ENCODE results near the gene DUSP2.
A peak's percentile ranks its signal among the peaks of the same experiment; 100 is the strongest.
"Not testable (repeated sequence)": the region's sequence is repeated elsewhere in the genome, so short reads cannot be mapped to it uniquely, and the experiment has no call there.

Gene DUSP2

DNA sequence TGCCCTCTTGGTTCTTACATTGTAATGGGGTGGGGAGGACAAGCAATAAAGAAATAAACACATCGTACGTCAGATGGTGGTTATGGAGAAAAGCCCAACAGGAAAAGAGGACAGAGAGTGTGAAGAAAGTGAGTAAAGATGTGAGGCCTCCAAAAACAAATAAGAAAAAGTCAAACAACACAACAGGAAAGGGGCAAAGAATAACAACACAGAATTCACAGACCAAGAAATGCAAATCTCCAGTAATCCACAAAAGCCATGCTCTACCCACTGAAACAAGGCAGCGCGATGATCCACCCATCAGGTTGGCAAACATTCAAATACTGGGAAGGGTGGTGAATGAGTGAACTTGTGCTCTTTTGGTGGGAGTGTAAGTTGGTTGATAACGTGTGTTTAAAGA is 16.7 kb upstream of the DUSP2 start:
- DNase-seq, result peak in 1 of 2 donors; percentile 53

- not testable (repeated sequence) for DNase-seq
Measured at GRCh38 chr2:96160366-96160765, 15.1 kb upstream of the DUSP2 start.

GRCh38 chr2:96159084-96159830 is 14.0 kb upstream of the DUSP2 start:
- DNase-seq, result peak; percentile 43 to 51

DNA sequence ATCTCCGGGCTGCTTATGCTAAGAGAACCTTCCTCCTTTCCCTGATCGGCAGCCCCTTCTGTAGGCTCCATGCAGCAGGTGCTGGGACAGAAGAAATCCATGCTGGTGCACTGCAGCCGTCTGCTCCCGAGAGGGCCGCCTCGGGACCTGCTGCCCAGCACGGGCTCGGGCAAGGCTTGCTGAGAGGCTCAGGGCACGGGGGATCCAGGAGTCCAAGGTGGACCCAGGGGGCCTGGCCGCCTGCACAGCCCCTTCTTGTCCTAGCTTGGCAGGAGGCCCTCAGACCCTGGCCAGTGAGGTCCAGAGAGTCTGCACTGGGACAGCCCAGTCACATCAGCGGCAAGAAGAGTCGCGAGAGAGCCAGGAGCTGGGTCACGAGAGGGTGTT is 13.3 kb upstream of the DUSP2 start:
- DNase-seq, result no peak

- peak; percentile 67 to 74 for DNase-seq
Measured at GRCh38 chr2:96157649-96158553, 12.7 kb upstream of the DUSP2 start.

DNA sequence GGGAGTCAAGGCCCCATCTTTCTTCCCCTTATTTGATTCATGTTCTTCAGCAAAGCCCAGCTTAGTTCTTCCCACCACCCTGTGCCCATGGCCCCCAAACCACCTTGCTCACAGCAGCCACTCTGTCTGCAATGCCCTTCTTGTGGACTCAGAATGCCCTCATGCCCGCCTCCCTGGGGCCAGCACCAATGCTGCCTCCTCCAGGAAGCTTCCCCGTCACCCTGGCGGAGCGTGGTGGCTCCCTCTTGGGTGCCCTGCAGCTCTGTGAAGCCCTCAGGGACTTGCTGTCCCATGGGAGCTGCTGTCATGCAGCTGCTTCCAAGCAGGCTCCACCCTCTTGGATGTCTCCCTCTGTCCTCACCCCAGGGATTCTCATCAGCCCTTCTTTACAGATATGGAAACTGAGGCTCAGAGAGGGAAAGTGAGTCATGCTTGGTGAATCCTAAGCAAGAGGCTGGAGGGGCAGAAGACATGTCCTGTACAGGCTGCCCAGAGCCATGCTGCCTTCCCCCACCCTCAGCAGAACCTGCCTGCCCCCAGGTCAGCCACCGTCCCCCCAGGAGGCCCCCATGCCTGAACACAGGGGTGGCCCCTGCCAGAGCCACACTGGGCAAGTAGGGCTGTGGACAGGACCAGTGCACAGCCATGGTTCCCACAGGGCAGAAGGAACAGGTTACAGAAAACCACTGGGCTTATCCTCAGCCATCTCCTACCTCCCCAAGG is 11.8 kb upstream of the DUSP2 start:
- no peak for DNase-seq

GRCh38 chr2:96156011-96156820 is 11.0 kb upstream of the DUSP2 start:
- peak; percentile 47 to 66 for DNase-seq

- DNase-seq, result no peak
Measured at GRCh38 chr2:96154506-96155380, 9.5 kb upstream of the DUSP2 start.

GRCh38 chr2:96153991-96154431 is 8.8 kb upstream of the DUSP2 start:
- no peak for DNase-seq

DNA sequence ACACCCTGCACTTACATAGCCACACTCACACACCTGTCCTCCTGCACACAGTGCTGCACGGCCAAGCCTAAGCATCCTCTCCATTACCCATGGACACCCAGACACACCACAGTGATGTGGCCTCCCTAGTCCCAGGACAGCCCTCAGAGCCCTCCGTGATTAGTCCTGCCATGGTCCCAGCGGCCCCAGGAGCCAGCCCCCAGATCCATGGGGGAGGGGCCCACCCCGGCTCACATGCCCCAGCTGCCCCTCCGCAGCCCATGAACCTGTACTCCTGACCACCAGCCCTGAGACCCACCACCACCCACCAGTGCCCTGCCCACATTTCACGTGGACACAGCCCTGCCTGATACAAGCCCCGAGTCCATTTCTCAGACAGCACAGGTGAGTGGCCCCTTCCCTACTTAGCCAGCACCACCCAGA is 8.1 kb upstream of the DUSP2 start:
- DNase-seq, result no peak

DNA sequence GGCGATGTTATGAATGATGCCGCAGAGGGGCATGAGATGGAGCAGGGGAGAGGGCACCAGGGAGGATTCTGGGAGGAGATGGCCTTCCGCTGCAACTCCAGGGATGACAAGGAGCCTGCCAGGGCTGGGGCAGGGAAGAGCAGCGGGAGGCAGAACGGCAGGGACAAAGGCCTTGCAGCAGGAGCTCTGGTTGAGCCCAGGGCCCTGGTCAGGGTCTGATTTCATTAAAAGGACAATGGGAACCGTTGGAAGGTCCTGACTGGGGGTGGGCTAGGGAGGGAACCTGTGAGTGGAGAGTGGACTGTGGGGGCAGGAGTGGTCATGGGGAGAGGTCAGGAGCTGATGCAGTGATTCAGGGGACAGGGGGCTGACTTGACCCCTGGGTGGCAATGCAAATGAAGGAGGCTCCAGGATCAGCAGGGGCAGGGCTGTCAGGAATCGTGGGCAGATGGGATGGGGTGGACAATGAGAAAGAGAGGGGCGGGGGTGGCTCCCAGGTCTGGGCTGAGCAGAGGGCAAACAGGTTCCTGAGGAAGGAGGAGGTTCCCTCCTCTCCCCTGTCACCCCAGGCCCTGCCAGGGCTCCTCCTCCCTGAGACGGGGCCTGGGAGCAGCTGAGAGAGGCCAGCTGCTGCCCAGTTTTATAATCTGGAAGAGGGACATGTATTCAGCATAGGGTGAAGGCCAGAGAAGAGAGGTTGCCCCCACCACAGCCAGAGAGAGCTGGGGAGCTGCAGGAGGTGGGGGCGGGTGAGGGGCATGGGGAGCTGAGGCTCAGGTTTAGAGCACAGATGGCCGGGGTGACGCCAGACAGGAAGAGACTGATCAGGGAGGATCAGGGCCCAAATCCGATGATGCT is 7.3 kb upstream of the DUSP2 start:
- no peak for DNase-seq

GRCh38 chr2:96151595-96152303 is 6.5 kb upstream of the DUSP2 start:
- no peak for DNase-seq

GRCh38 chr2:96150791-96151594 is 5.8 kb upstream of the DUSP2 start:
- DNase-seq, result no peak

DNA sequence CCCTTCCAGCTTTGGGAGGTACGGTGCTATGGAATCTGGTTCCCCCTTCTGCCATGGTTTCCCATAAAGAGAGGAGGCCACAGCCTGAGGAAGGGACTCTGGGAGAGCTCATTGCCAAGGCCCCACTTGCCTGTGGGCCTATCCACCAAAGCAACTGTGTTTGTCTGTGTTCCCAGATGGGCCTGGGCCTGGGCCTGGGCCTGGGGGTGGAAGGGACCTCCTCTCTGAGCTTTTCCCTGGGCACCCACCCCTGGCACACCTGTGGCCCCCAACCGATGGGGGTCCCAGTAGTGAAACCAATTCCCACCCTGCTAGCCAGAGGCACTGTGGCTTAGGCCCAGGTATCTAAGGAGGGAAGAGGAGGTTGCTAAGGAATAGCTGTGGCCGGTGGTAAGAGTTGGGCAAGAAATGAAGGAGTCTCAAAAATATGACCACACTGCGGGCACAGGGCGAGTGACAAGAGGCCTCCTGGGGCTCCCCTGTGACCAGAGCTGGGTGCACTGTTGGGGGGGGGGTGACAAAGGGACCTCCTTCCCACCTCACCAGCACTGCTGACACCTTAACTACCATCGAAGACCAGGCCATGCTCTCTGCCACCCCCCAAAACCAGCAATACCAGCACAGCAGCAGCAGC is 4.9 kb upstream of the DUSP2 start:
- no peak for DNase-seq

DNA sequence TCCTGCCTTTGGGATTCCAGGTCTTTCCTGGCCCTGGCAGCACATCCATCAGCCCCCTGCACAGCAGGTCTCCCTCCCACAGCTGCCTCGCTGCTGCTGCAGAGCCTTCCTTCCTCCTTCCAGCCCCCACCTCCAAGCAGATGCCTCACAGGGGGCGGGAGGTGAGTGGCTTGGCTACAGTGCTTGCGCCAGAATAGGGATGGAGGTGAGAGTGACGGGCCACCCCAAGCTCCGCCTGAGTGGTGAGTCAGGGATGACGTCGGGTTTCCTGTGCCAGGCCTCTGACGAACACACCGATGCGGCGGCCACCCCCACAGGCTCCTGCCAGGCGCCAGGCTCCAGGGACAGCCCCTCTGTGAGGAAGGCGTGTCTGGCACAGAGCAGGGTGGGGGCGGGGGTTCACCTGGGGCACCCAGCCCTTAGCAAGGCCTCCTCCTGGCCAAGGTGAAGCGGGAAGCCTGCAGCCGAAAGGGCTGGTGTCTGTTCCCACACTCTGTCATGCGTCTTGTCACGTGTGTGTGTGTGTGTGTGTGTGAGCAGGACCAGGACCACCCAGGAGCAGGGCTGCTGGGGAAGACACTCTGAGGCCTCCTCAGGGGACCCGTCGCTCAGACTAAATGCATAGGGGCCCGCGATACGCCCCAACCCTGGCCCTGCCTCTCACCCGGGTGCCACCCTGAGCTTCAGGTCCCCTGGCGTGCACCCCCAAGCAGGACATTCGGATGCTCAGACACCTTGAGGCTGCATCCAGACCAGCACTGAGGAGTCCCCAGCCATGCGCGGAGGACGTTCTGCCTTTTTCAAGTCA is 3.4 kb upstream of the DUSP2 start:
- peak; percentile 97 to 99 for DNase-seq

- no peak for DNase-seq
Measured at GRCh38 chr2:96147593-96148201, 2.5 kb upstream of the DUSP2 start.
